ENCODE results near the gene DBX1. TPM values are rescaled to one million over a fixed set of nuclear protein-coding genes. Genes with fewer than 3 reads are reported as not detected.
"Not testable (repeated sequence)": the region's sequence is repeated elsewhere in the genome, so short reads cannot be mapped to it uniquely, and the experiment has no call there.

DBX1 gene
- total RNA-seq, 1 donor from 2014 or later: not detected

GRCh38 chr11:20204681-20205080 is 44.4 kb upstream of the DBX1 start:
- H3K4me1 Mint-ChIP-seq (ENCODE audit: unreplicated experiment): no peaks in the 10 kb centered on the region
- H3K27ac Mint-ChIP-seq (ENCODE audit: unreplicated experiment): no peak overlapping the region
- no peaks in the 10 kb centered on the region for H3K9me3 Mint-ChIP-seq (ENCODE audit: unreplicated experiment)
- no peak for DNase-seq (ENCODE audit: extremely low spot score, unreplicated experiment)
- H3K27me3 Mint-ChIP-seq (ENCODE audit: unreplicated experiment): peaks cover 81% of the 10 kb centered on the region
- no peak overlapping the region for H3K4me3 Mint-ChIP-seq (ENCODE audit: unreplicated experiment)
- TF ChIP-seq CTCF (IDR thresholded peaks at IDR 0.05): no peak
- H3K36me3 Mint-ChIP-seq (ENCODE audit: unreplicated experiment): no peaks in the 10 kb centered on the region

- H3K4me1 Mint-ChIP-seq (ENCODE audit: unreplicated experiment): no peaks in the 10 kb centered on the region
- H3K27ac Mint-ChIP-seq (ENCODE audit: unreplicated experiment): no peak overlapping the region
- no peak for DNase-seq (ENCODE audit: extremely low spot score, unreplicated experiment)
- no peak overlapping the region for H3K4me3 Mint-ChIP-seq (ENCODE audit: unreplicated experiment)
- H3K27me3 Mint-ChIP-seq (ENCODE audit: unreplicated experiment): peaks cover 74% of the 10 kb centered on the region
- no peaks in the 10 kb centered on the region for H3K36me3 Mint-ChIP-seq (ENCODE audit: unreplicated experiment)
- H3K9me3 Mint-ChIP-seq (ENCODE audit: unreplicated experiment): no peaks in the 10 kb centered on the region
- no peak for TF ChIP-seq CTCF (IDR thresholded peaks at IDR 0.05)
Measured at GRCh38 chr11:20203831-20204230, 43.6 kb upstream of the DBX1 start.

GRCh38 chr11:20201231-20201630 is 41.0 kb upstream of the DBX1 start:
- H3K4me1 Mint-ChIP-seq (ENCODE audit: unreplicated experiment): no peaks in the 10 kb centered on the region
- H3K36me3 Mint-ChIP-seq (ENCODE audit: unreplicated experiment): no peaks in the 10 kb centered on the region
- peaks cover 70% of the 10 kb centered on the region for H3K27me3 Mint-ChIP-seq (ENCODE audit: unreplicated experiment)
- no peaks in the 10 kb centered on the region for H3K9me3 Mint-ChIP-seq (ENCODE audit: unreplicated experiment)
- H3K27ac Mint-ChIP-seq (ENCODE audit: unreplicated experiment): no peak overlapping the region
- DNase-seq (ENCODE audit: extremely low spot score, unreplicated experiment): no peak
- TF ChIP-seq CTCF (IDR thresholded peaks at IDR 0.05): no peak
- no peak overlapping the region for H3K4me3 Mint-ChIP-seq (ENCODE audit: unreplicated experiment)

- peaks cover 66% of the 10 kb centered on the region for H3K27me3 Mint-ChIP-seq (ENCODE audit: unreplicated experiment)
- H3K4me1 Mint-ChIP-seq (ENCODE audit: unreplicated experiment); H3K9me3 Mint-ChIP-seq (ENCODE audit: unreplicated experiment); DNase-seq (ENCODE audit: extremely low spot score, unreplicated experiment); H3K36me3 Mint-ChIP-seq (ENCODE audit: unreplicated experiment); H3K27ac Mint-ChIP-seq (ENCODE audit: unreplicated experiment); H3K4me3 Mint-ChIP-seq (ENCODE audit: unreplicated experiment): not testable (repeated sequence)
Measured at GRCh38 chr11:20200331-20200955, 40.2 kb upstream of the DBX1 start.

- TF ChIP-seq CTCF (IDR thresholded peaks at IDR 0.05): no peak
- Mint-ChIP-seq H3K4me1 (ENCODE audit: unreplicated experiment) (no peaks in the 10 kb centered on the region), H3K36me3 (ENCODE audit: unreplicated experiment) (no peaks in the 10 kb centered on the region), H3K27ac (ENCODE audit: unreplicated experiment) (no peak overlapping the region), H3K27me3 (ENCODE audit: unreplicated experiment) (peaks cover 63% of the 10 kb centered on the region), H3K4me3 (ENCODE audit: unreplicated experiment) (no peak overlapping the region), H3K9me3 (ENCODE audit: unreplicated experiment) (no peaks in the 10 kb centered on the region)
- DNase-seq (ENCODE audit: extremely low spot score, unreplicated experiment): no peak
Measured at GRCh38 chr11:20197881-20198280, 37.6 kb upstream of the DBX1 start.

GRCh38 chr11:20194470-20194869 is 34.2 kb upstream of the DBX1 start:
- DNase-seq (ENCODE audit: extremely low spot score, unreplicated experiment): no peak
- Mint-ChIP-seq H3K4me1 (ENCODE audit: unreplicated experiment) (no peaks in the 10 kb centered on the region), H3K4me3 (ENCODE audit: unreplicated experiment) (no peak overlapping the region), H3K27me3 (ENCODE audit: unreplicated experiment) (peaks cover 53% of the 10 kb centered on the region), H3K9me3 (ENCODE audit: unreplicated experiment) (no peaks in the 10 kb centered on the region), H3K27ac (ENCODE audit: unreplicated experiment) (no peak overlapping the region), H3K36me3 (ENCODE audit: unreplicated experiment) (no peaks in the 10 kb centered on the region)
- TF ChIP-seq CTCF (IDR thresholded peaks at IDR 0.05): no peak
